ENCODE measurements around the gene POTEH. TPM values are rescaled to one million over a fixed set of nuclear protein-coding genes. Genes with fewer than 3 reads are reported as not detected.
"Not testable (repeated sequence)": the region's sequence is repeated elsewhere in the genome, so short reads cannot be mapped to it uniquely, and the experiment has no call there.

POTEH gene
- total and polyA plus RNA-seq, 2 donors (not counting 1 experiment from before 2014, with no cell fraction given): 0.24 TPM; not detected in 1

DNA sequence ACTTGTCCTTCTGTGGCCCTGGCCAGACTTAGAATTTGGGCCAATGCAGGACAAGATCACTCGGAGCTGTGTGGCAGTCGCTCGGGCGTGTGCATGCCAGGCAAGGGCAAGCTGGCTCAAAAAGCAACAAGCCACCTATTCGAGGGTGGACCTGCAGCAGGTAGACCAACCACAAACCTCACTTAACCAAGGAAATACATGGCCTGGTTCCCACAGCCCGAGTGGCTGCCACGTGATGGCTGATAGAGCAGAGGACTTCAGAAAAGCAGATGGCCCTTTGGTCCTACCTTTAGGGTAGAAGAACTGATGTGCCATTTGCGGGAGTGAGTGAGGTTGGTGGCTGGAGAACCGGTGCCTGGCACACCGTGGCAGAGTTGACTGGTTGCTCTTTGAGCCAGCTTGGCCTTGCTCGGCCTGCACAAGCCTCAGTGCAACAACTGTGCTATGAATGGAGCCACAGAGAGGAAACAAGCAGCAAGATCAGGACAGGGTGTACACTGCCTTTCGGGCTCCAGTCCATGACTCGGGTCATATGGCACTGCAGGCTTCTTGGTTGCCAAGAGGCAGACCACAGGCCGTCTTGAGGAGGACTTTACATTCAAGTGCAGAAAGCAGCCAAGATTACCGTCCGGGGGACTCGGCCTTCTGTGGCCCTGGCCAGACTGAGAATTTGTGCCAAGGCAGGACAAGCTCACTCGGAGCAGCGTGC is 39.5 kb downstream of the POTEH start:
- H3K4me1 Mint-ChIP-seq; H3K4me3 Mint-ChIP-seq; POLR2A ChIA-PET; H3K9me3 ChIP-seq (ENCODE audit: control extremely low read depth in 1 of 3, control insufficient read depth in 2 of 3, insufficient read depth in 1 of 3, low read length in 2 of 3); H3K79me2 ChIP-seq (ENCODE audit: control insufficient read depth, insufficient read depth, low read length); ATAC-seq (ENCODE audit: low read depth); H3K27me3 Mint-ChIP-seq; H3K4me3 ChIP-seq (ENCODE audit: control extremely low read depth in 1 of 5, extremely low read depth in 1 of 5, insufficient read depth in 1 of 5, low read depth in 2 of 5, low read length in 4 of 5); H4K20me1 ChIP-seq (ENCODE audit: control insufficient read depth, insufficient read depth, low read length, poor library complexity, severe bottlenecking); DNase-seq; H3K9ac ChIP-seq (ENCODE audit: low read length); H3K36me3 ChIP-seq (replicated peaks in 1 of 2; ENCODE audit: control extremely low read depth in 1 of 2, control insufficient read depth in 1 of 2, extremely low read depth in 1 of 2, insufficient read depth in 2 of 2, low read length in 1 of 2); H3K27ac Mint-ChIP-seq; CTCF ChIA-PET; H3K4me2 ChIP-seq (replicated peaks; ENCODE audit: low read depth, low read length, poor library complexity, severe bottlenecking); H3K27ac ChIP-seq (ENCODE audit: low read length in 2 of 2); H3K27me3 ChIP-seq (replicated peaks in 1 of 4; ENCODE audit: control extremely low read depth in 1 of 4, control insufficient read depth in 3 of 4, insufficient read depth in 4 of 4, low read length in 3 of 4); intact Hi-C loops (cut with micrococcal nuclease); H3K4me1 ChIP-seq (ENCODE audit: control insufficient read depth in 2 of 2, insufficient read depth in 2 of 2, low read length in 2 of 2); H3K9me3 Mint-ChIP-seq (ENCODE audit: insufficient read depth); H2AFZ ChIP-seq (ENCODE audit: insufficient read depth, low read depth, low read length, poor library complexity, severe bottlenecking): not testable (repeated sequence)
- WGBS (ENCODE audit: insufficient coverage): 58% methylated on average over 3 of the region's 19 CpGs

DNA sequence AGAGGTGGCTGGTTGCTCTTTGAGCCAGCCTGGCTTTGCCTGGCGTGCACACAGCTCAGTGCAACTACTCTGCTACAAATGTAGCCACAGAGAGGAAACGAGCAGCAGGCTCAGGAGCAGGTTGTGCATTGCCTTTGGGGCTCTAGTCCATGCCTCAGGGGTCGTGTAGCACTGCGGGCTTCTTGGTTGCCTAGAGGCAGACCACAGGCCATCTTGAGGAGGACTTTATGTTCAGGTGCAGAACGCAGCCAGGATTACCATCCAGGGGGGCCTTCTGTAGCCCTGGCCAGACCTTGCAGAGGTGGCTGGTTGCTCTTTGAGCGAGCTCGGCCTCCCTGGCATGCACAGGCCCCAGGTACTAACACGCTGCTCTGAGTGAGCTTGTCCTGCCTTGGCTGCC is 41.2 kb downstream of the POTEH start:
- H3K36me3 ChIP-seq (replicated peaks in 1 of 2; ENCODE audit: control extremely low read depth in 1 of 2, control insufficient read depth in 1 of 2, extremely low read depth in 1 of 2, insufficient read depth in 2 of 2, low read length in 1 of 2); H4K20me1 ChIP-seq (ENCODE audit: control insufficient read depth, insufficient read depth, low read length, poor library complexity, severe bottlenecking); H3K4me2 ChIP-seq (replicated peaks; ENCODE audit: low read depth, low read length, poor library complexity, severe bottlenecking); H3K27me3 ChIP-seq (replicated peaks in 1 of 4; ENCODE audit: control extremely low read depth in 1 of 4, control insufficient read depth in 3 of 4, insufficient read depth in 4 of 4, low read length in 3 of 4); H3K27me3 Mint-ChIP-seq; H3K9me3 ChIP-seq (ENCODE audit: control extremely low read depth in 1 of 3, control insufficient read depth in 2 of 3, insufficient read depth in 1 of 3, low read length in 2 of 3); H3K4me1 ChIP-seq (ENCODE audit: control insufficient read depth in 2 of 2, insufficient read depth in 2 of 2, low read length in 2 of 2); H2AFZ ChIP-seq (ENCODE audit: insufficient read depth, low read depth, low read length, poor library complexity, severe bottlenecking); intact Hi-C loops (cut with micrococcal nuclease); H3K79me2 ChIP-seq (ENCODE audit: control insufficient read depth, insufficient read depth, low read length); DNase-seq; H3K9ac ChIP-seq (ENCODE audit: low read length); H3K4me3 ChIP-seq (ENCODE audit: control extremely low read depth in 1 of 5, extremely low read depth in 1 of 5, insufficient read depth in 1 of 5, low read depth in 2 of 5, low read length in 4 of 5); POLR2A ChIA-PET; CTCF ChIA-PET; H3K9me3 Mint-ChIP-seq (ENCODE audit: insufficient read depth); H3K4me1 Mint-ChIP-seq; H3K4me3 Mint-ChIP-seq; H3K27ac ChIP-seq (ENCODE audit: low read length in 2 of 2); ATAC-seq (ENCODE audit: low read depth); H3K27ac Mint-ChIP-seq: not testable (repeated sequence)
- WGBS (ENCODE audit: insufficient coverage): no CpG with 5 or more reads among the region's 8 CpGs

DNA sequence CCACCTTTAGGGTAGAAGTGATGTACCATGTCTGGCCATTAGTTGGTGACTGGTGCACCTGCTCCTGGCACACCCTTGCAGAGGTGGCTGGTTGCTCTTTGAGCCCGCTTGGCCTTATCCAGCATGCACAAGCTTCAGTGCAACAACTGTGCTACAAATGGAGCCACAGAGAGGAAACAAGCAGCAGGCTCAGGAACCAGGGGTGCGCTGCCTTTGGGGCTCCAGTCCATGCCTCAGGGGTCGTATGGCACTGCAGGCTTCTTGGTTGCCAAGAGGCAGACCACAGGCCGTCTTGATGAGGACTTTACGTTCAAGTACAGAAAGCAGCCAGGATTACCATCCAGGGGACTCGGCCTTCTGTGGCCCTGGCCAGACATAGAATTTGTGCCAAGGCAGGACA is 44.6 kb downstream of the POTEH start:
- POLR2A ChIA-PET; H2AFZ ChIP-seq (ENCODE audit: insufficient read depth, low read depth, low read length, poor library complexity, severe bottlenecking); ATAC-seq (ENCODE audit: low read depth); H3K4me1 Mint-ChIP-seq; H3K4me2 ChIP-seq (replicated peaks; ENCODE audit: low read depth, low read length, poor library complexity, severe bottlenecking); H4K20me1 ChIP-seq (ENCODE audit: control insufficient read depth, insufficient read depth, low read length, poor library complexity, severe bottlenecking); H3K9me3 Mint-ChIP-seq (ENCODE audit: insufficient read depth); H3K27me3 Mint-ChIP-seq; H3K27ac ChIP-seq (ENCODE audit: low read length in 2 of 2); H3K36me3 ChIP-seq (replicated peaks in 1 of 2; ENCODE audit: control extremely low read depth in 1 of 2, control insufficient read depth in 1 of 2, extremely low read depth in 1 of 2, insufficient read depth in 2 of 2, low read length in 1 of 2); H3K27ac Mint-ChIP-seq; H3K9ac ChIP-seq (ENCODE audit: low read length); H3K79me2 ChIP-seq (ENCODE audit: control insufficient read depth, insufficient read depth, low read length); H3K4me1 ChIP-seq (ENCODE audit: control insufficient read depth in 2 of 2, insufficient read depth in 2 of 2, low read length in 2 of 2); CTCF ChIA-PET; H3K27me3 ChIP-seq (replicated peaks in 1 of 4; ENCODE audit: control extremely low read depth in 1 of 4, control insufficient read depth in 3 of 4, insufficient read depth in 4 of 4, low read length in 3 of 4); DNase-seq; H3K4me3 Mint-ChIP-seq; H3K4me3 ChIP-seq (ENCODE audit: control extremely low read depth in 1 of 5, extremely low read depth in 1 of 5, insufficient read depth in 1 of 5, low read depth in 2 of 5, low read length in 4 of 5); intact Hi-C loops (cut with micrococcal nuclease); H3K9me3 ChIP-seq (ENCODE audit: control extremely low read depth in 1 of 3, control insufficient read depth in 2 of 3, insufficient read depth in 1 of 3, low read length in 2 of 3): not testable (repeated sequence)
- WGBS (ENCODE audit: insufficient coverage): no CpG with 5 or more reads among the region's 6 CpGs

DNA sequence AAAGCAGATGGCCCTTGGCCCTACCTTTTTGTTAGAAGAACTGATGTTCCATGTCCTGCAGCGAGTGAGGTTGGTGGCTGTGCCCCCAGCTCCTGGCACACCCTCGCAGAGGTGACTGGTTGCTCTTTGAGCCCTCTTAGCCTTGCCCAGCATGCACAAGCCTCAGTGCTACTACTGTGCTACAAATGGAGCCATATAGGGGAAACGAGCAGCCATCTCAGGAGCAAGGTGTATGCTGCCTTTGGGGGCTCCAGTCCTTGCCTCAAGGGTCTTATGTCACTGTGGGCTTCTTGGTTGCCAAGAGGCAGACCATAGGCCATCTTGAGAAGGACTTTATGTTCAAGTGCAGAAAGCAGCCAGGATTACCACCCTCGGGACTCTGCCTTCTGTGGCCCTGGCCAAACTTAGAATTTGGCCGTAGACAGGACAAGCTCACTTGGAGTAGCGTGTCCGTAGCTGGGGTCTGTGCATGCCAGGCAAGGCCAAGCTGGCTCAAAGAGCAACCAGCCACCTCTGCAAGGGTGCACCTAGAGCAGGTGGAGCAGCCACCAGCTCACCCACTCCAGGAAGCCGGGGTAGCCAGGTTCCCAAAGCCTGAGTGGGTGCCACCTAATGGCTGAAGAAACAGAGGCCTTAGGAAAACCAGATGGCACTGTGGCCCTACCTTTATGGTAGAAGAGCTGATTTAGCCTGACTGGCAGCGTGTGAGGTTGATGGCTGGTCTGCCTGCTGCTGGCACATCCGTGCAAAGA is 48.5 kb downstream of the POTEH start:
- H3K4me2 ChIP-seq (replicated peaks; ENCODE audit: low read depth, low read length, poor library complexity, severe bottlenecking); H3K4me1 Mint-ChIP-seq; H3K4me3 Mint-ChIP-seq; intact Hi-C loops (cut with micrococcal nuclease); DNase-seq; POLR2A ChIA-PET; H3K9me3 ChIP-seq (ENCODE audit: control extremely low read depth in 1 of 3, control insufficient read depth in 2 of 3, insufficient read depth in 1 of 3, low read length in 2 of 3); H4K20me1 ChIP-seq (ENCODE audit: control insufficient read depth, insufficient read depth, low read length, poor library complexity, severe bottlenecking); H3K4me1 ChIP-seq (ENCODE audit: control insufficient read depth in 2 of 2, insufficient read depth in 2 of 2, low read length in 2 of 2); H3K79me2 ChIP-seq (ENCODE audit: control insufficient read depth, insufficient read depth, low read length); H3K27ac ChIP-seq (ENCODE audit: low read length in 2 of 2); H3K4me3 ChIP-seq (ENCODE audit: control extremely low read depth in 1 of 5, extremely low read depth in 1 of 5, insufficient read depth in 1 of 5, low read depth in 2 of 5, low read length in 4 of 5); H2AFZ ChIP-seq (ENCODE audit: insufficient read depth, low read depth, low read length, poor library complexity, severe bottlenecking); CTCF ChIA-PET; ATAC-seq (ENCODE audit: low read depth); H3K27me3 ChIP-seq (replicated peaks in 1 of 4; ENCODE audit: control extremely low read depth in 1 of 4, control insufficient read depth in 3 of 4, insufficient read depth in 4 of 4, low read length in 3 of 4); H3K9me3 Mint-ChIP-seq (ENCODE audit: insufficient read depth); H3K9ac ChIP-seq (ENCODE audit: low read length); H3K27ac Mint-ChIP-seq; H3K27me3 Mint-ChIP-seq; H3K36me3 ChIP-seq (replicated peaks in 1 of 2; ENCODE audit: control extremely low read depth in 1 of 2, control insufficient read depth in 1 of 2, extremely low read depth in 1 of 2, insufficient read depth in 2 of 2, low read length in 1 of 2): not testable (repeated sequence)
- no CpG with 5 or more reads among the region's 10 CpGs for WGBS (ENCODE audit: insufficient coverage)

Data from B cell (primary cell).